ENCODE measurements around the gene DSTN.
A peak's percentile ranks its signal among the peaks of the same experiment; 100 is the strongest.

DSTN gene
- 46.5 to 64.5 reads per million in 2 donors for total RNA-seq

- peak; percentile 78 to 92 (median 82) for DNase-seq
These were observed at the start of gene DSTN for GRCh38 chr20:17569616-17570346. TSS of gene DSTN (plus strand) at chr20:17570075. CDS start at chr20:17570209, 134 bp downstream.

GRCh38 chr20:17520583-17520982 is 49.3 kb upstream of the DSTN start:
- no peak for DNase-seq

- no peak for DNase-seq
These were observed 47.3 kb upstream of the DSTN start for GRCh38 chr20:17522528-17522927.

GRCh38 chr20:17523326-17523725 is 46.5 kb upstream of the DSTN start:
- DNase-seq: no peak

- no peak for DNase-seq
These were observed 45.3 kb upstream of the DSTN start for GRCh38 chr20:17524560-17524959.

- DNase-seq: no peak
These were observed 44.7 kb upstream of the DSTN start for GRCh38 chr20:17525132-17525531.

GRCh38 chr20:17525650-17526049 is 44.2 kb upstream of the DSTN start:
- DNase-seq: peak in 1 of 5 experiments; percentile 54

GRCh38 chr20:17529586-17529985 is 40.3 kb upstream of the DSTN start:
- no peak for DNase-seq

GRCh38 chr20:17530153-17530552 is 39.7 kb upstream of the DSTN start:
- no peak for DNase-seq

- DNase-seq: peak in 4 of 5 experiments; percentile 10 to 81 (median 22)
These were observed 38.9 kb upstream of the DSTN start, which contains the start of gene BFSP1 for GRCh38 chr20:17530716-17531664. TSS of gene BFSP1 (minus strand) at chr20:17531379. CDS start at chr20:17531329, 50 bp downstream.

- no peak for DNase-seq
These were observed 38.2 kb upstream of the DSTN start for GRCh38 chr20:17531665-17532025.

- peak in 1 of 5 experiments; percentile 64 for DNase-seq
These were observed 36.5 kb upstream of the DSTN start for GRCh38 chr20:17533396-17533795.

GRCh38 chr20:17534077-17534476 is 35.8 kb upstream of the DSTN start:
- no peak for DNase-seq

GRCh38 chr20:17536944-17537444 is 32.9 kb upstream of the DSTN start:
- peak; percentile 14 to 75 (median 39) for DNase-seq

- no peak for DNase-seq
These were observed 31.9 kb upstream of the DSTN start for GRCh38 chr20:17537959-17538358.

GRCh38 chr20:17538517-17539170 is 31.2 kb upstream of the DSTN start:
- peak in 1 of 5 experiments; percentile 76 for DNase-seq

GRCh38 chr20:17541596-17541995 is 28.3 kb upstream of the DSTN start:
- no peak for DNase-seq

- no peak for DNase-seq
These were observed 27.9 kb upstream of the DSTN start for GRCh38 chr20:17541996-17542395.

- no peak for DNase-seq
These were observed 27.4 kb upstream of the DSTN start for GRCh38 chr20:17542481-17542880.

GRCh38 chr20:17542993-17543412 is 26.9 kb upstream of the DSTN start:
- DNase-seq: no peak

GRCh38 chr20:17543531-17544131 is 26.2 kb upstream of the DSTN start:
- DNase-seq: no peak

- no peak for DNase-seq
These were observed 24.7 kb upstream of the DSTN start for GRCh38 chr20:17545127-17545526.

All from T-helper 2 cell (primary cell).